C4-2B (cell line): ENCODE data around the gene PGM1.

Experiments
- CTCF ChIP-seq: fragments of 450-650 bp; conservative IDR thresholded peaks from 2 replicates; pipeline ENCODE4 v1.5.1; 2017; ENCODE audit warnings: mild to moderate bottlenecking
- ZFX ChIP-seq: fragments of 450-650 bp; IDR thresholded peaks from 2 replicates; pipeline ENCODE4 v1.6.1; 2017

- TF ChIP-seq CTCF (no peak), ZFX (no peak)
These were observed 49.7 kb downstream of the PGM1 start for GRCh38 chr1:63642901-63643300.
